Stimulated activated effector memory CD8-positive, alpha-beta T cell treated with anti-CD3 and anti-CD28 coated beads, Interleukin-12 subunit alpha, Interleukin-12 subunit beta, amount 100 ng/mL, for 72 hours (primary cell): ENCODE data around the gene HMGB4.

Experiments
- ATAC-seq: fragments of 150-1000 bp; cut with Tn5 transposase; 2 replicates; pipeline ENCODE4 v1.10.0; 2021
- DNase-seq, 2 donors: peaks; one replicate each; pipeline ENCODE4 v3.0.0; 2021 to 2022; ENCODE audit warnings: low spot score in 2 of 2
- H3K27ac Mint-ChIP-seq: one replicate; pipeline ENCODE4 v1.8.0; 2022; ENCODE audit warnings: mild to moderate bottlenecking, mixed read lengths
- H3K36me3 Mint-ChIP-seq: one replicate; pipeline ENCODE4 v1.8.0; 2022; ENCODE audit warnings: mild to moderate bottlenecking, mixed read lengths
- H3K4me1 Mint-ChIP-seq: one replicate; pipeline ENCODE4 v1.8.0; 2022; ENCODE audit warnings: mixed read lengths
- H3K4me3 Mint-ChIP-seq: one replicate; pipeline ENCODE4 v1.8.0; 2022; ENCODE audit warnings: mild to moderate bottlenecking, mixed read lengths
- H3K9me3 Mint-ChIP-seq: one replicate; pipeline ENCODE4 v1.8.0; 2022; ENCODE audit warnings: mixed read lengths

HMGB4 gene

DNA sequence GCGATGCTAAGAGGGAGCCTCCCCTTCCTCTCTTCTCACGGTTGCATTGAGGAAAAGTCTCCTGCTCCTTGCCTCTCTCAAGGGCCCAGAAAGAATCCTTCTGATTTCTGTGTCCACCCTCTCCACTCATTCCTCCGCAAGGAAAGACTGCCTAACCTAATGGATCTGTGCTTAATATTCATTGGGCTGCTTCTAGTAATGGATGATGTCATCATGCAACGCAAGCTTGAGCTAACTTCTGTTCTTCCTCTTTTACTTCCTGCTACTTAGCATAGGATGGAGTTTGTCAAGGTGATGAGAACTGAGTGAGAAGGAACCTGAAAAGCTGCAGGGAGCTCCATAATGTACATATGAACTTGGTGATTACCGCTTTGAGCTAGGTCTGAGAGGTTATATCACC, 35.2 kb upstream of the HMGB4 start:
- Mint-ChIP-seq H3K4me1 (no peaks in the 10 kb centered on the region), H3K4me3 (no peak overlapping the region), H3K36me3 (no peaks in the 10 kb centered on the region), H3K27ac (no peak overlapping the region), H3K9me3 (peaks cover 2% of the 10 kb centered on the region)
- no peak for ATAC-seq
- no peak for DNase-seq

DNA sequence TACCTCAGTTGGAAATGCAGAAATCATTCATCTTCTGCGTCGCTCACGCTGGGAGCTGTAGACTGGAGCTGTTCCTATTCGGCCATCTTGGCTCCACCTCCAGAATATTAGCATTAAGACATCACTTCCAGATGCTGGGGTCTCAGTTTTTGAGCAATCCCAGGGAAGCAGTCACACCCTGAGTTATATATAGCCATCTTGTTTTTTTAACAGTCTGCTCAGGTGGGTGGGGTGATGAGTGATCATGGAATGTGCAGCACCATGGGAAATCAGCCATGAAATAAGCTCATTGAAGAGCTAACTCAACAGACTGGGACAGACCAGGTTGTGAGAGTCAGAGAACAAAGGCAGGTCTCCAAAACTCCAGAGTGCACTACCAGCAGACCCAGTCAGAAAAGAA, 27.0 kb upstream of the HMGB4 start:
- H3K4me3 Mint-ChIP-seq: no peak overlapping the region
- H3K27ac Mint-ChIP-seq: no peak overlapping the region
- H3K9me3 Mint-ChIP-seq: no peaks in the 10 kb centered on the region
- no peak for ATAC-seq
- H3K4me1 Mint-ChIP-seq: no peaks in the 10 kb centered on the region
- H3K36me3 Mint-ChIP-seq: no peaks in the 10 kb centered on the region
- DNase-seq: no peak

DNA sequence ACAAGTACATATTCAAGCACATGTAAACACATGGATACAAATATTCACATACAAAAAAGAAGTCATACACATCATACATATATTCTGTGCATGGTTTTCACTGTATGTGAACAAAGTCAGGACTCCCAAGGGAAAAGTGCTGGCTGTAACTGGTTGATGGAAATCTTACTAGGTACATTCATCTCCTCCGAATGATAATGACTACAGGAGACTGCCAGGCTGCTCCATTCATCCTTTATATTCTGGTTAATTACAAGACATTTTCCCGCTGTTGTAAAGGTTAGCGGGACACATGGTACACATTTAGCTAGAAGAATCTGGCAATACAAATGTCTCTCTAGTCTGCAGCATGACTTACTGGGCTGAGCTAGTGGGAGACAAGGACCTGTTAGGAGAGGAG, 26.2 kb upstream of the HMGB4 start:
- Mint-ChIP-seq H3K36me3 (no peaks in the 10 kb centered on the region), H3K27ac (no peak overlapping the region), H3K4me1 (no peaks in the 10 kb centered on the region), H3K4me3 (no peak overlapping the region), H3K9me3 (no peaks in the 10 kb centered on the region)
- DNase-seq: no peak
- ATAC-seq: no peak

- Mint-ChIP-seq H3K4me1 (no peaks in the 10 kb centered on the region), H3K27ac (no peak overlapping the region), H3K9me3 (no peaks in the 10 kb centered on the region), H3K4me3 (no peak overlapping the region), H3K36me3 (no peaks in the 10 kb centered on the region)
- ATAC-seq (no peak), DNase-seq (no peak)
Observed at GRCh38 chr1:33841494-33841893, 22.4 kb upstream of the HMGB4 start.

DNA sequence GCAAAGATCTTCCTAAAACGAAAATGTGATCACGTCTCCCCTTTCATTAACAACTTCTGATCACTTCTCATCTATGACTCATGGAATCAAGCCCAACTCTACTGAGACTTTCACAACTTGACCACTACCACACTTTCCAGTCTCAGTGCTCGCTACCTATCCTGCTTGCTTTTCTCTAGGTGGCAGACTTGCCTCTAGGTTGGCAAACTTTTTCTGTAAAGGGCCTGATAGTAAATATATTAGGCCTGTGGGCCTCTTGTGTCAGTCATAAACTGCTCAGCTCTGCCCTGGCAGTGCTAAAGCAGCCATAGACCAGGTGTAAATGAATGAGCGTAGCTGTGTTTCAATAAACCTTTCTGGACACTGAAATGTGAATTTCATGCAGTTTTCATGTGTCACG, 21.5 kb upstream of the HMGB4 start:
- Mint-ChIP-seq H3K27ac (no peak overlapping the region), H3K36me3 (no peaks in the 10 kb centered on the region), H3K4me3 (no peak overlapping the region), H3K4me1 (no peaks in the 10 kb centered on the region), H3K9me3 (no peaks in the 10 kb centered on the region)
- ATAC-seq: no peak
- DNase-seq: no peak

- Mint-ChIP-seq H3K9me3 (no peaks in the 10 kb centered on the region), H3K27ac (no peak overlapping the region), H3K4me1 (no peaks in the 10 kb centered on the region), H3K4me3 (no peak overlapping the region), H3K36me3 (no peaks in the 10 kb centered on the region)
- ATAC-seq (no peak), DNase-seq (no peak)
Observed at GRCh38 chr1:33844166-33844565, 19.7 kb upstream of the HMGB4 start.

GRCh38 chr1:33846861-33847260, 17.0 kb upstream of the HMGB4 start:
- Mint-ChIP-seq H3K9me3 (no peaks in the 10 kb centered on the region), H3K36me3 (no peaks in the 10 kb centered on the region), H3K4me1 (no peaks in the 10 kb centered on the region), H3K4me3 (no peak overlapping the region), H3K27ac (no peak overlapping the region)
- ATAC-seq (peak; percentile 20), DNase-seq (no peak)

DNA sequence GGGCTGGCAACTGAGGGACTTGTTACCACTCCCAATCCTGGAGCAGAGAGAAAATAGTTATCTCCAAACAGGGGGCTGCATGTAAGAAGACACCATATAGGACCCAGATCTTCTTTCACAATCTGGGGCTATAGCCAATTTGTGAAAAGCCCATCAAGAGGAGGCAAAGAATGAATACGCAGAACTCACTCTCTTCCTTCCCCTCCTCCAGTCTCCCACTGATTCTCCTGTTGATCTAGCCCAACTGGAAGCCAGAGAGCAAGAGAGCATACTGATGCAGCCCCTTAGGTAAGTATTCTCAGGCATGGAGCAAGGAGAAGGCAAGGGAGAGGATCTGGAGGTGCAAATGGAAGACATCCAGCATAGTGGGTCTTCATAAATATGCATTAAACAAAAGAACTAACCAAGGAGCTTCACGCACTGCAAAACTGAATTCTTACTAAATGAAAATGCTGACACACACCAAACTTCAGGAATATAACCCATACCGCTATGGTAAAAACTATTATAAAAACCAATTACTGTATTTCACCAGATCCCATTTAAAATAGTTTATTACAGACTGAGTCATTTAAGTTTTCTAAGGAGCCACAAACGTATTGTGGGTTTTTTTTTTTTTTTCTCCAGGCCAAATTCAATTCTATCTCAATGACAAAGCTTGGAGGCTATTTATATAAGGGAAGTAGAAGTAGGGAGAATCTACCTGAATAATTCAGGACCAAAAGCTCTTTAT, 15.5 kb upstream of the HMGB4 start:
- ATAC-seq: no peak
- H3K4me3 Mint-ChIP-seq: no peak overlapping the region

DNA sequence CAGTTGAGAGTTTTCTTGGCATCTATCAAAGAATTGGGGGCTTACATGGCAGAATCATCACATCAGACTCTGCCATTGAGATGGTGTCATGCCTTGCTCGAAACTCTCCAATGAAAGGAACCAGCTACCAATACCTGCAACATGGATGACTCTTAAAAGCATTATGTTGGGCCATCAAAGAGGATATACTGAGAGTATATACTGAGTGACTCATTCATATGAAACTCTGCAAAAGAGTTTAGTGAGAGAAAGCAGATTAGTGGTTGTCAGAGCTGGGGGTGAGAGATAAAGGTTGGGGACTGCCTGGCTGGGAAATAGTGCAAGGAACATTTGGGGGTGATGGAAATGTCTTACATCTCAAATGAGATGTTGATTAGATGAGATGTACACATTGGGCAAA, 14.7 kb upstream of the HMGB4 start:
- no peaks in the 10 kb centered on the region for H3K9me3 Mint-ChIP-seq
- no peak overlapping the region for H3K4me3 Mint-ChIP-seq
- ATAC-seq (peak; percentile 38), DNase-seq (no peak)
- no peaks in the 10 kb centered on the region for H3K4me1 Mint-ChIP-seq
- H3K27ac Mint-ChIP-seq: no peak overlapping the region
- no peaks in the 10 kb centered on the region for H3K36me3 Mint-ChIP-seq

More for the DNA sequence above, 15.5 kb upstream of the HMGB4 start:
- Mint-ChIP-seq H3K27ac (no peak overlapping the region), H3K9me3 (no peaks in the 10 kb centered on the region), H3K4me1 (no peaks in the 10 kb centered on the region), H3K36me3 (no peaks in the 10 kb centered on the region)
- no peak for DNase-seq

- Mint-ChIP-seq H3K36me3 (no peaks in the 10 kb centered on the region), H3K4me1 (no peaks in the 10 kb centered on the region), H3K27ac (no peak overlapping the region), H3K9me3 (no peaks in the 10 kb centered on the region), H3K4me3 (no peak overlapping the region)
- ATAC-seq (no peak), DNase-seq (no peak)
Observed at GRCh38 chr1:33850481-33850880, 13.4 kb upstream of the HMGB4 start.

GRCh38 chr1:33852711-33853110, 11.2 kb upstream of the HMGB4 start:
- H3K27ac Mint-ChIP-seq: no peak overlapping the region
- DNase-seq: no peak

DNA sequence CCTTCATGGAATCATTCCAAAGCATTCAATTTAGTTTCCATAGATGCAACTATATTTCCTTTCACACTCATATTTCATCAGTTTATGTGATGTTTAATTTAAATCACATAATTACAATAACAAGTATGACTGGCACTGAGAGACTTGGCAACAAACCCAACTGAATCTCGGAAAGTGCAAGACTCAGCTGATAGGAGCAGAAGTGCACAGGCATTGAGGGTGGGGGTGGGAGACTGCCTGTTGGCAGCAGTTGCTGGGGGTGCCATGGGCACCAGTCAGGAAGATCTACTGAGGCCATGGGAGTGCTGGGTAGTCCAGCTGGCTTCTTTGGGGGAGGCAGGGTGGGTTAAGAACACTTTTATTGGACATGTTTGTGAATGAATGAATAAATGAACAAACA, 10.4 kb upstream of the HMGB4 start:
- H3K4me1 Mint-ChIP-seq: no peaks in the 10 kb centered on the region
- no peaks in the 10 kb centered on the region for H3K9me3 Mint-ChIP-seq
- H3K36me3 Mint-ChIP-seq: no peaks in the 10 kb centered on the region

More at GRCh38 chr1:33852711-33853110, 11.2 kb upstream of the HMGB4 start:
- Mint-ChIP-seq H3K9me3 (no peaks in the 10 kb centered on the region), H3K36me3 (no peaks in the 10 kb centered on the region), H3K4me3 (no peak overlapping the region), H3K4me1 (no peaks in the 10 kb centered on the region)
- ATAC-seq: no peak

GRCh38 chr1:33854091-33854490, 9.8 kb upstream of the HMGB4 start:
- no peak for ATAC-seq
- no peak overlapping the region for H3K27ac Mint-ChIP-seq
- DNase-seq: no peak
- no peak overlapping the region for H3K4me3 Mint-ChIP-seq
- H3K4me1 Mint-ChIP-seq: no peaks in the 10 kb centered on the region
- H3K9me3 Mint-ChIP-seq: no peaks in the 10 kb centered on the region
- no peaks in the 10 kb centered on the region for H3K36me3 Mint-ChIP-seq

More for the DNA sequence above, 10.4 kb upstream of the HMGB4 start:
- DNase-seq (no peak), ATAC-seq (no peak)
- Mint-ChIP-seq H3K4me3 (no peak overlapping the region), H3K27ac (no peak overlapping the region)

- H3K36me3 Mint-ChIP-seq: no peaks in the 10 kb centered on the region
- ATAC-seq: no peak
- H3K4me1 Mint-ChIP-seq: no peaks in the 10 kb centered on the region
- no peaks in the 10 kb centered on the region for H3K9me3 Mint-ChIP-seq
- no peak overlapping the region for H3K4me3 Mint-ChIP-seq
- no peak overlapping the region for H3K27ac Mint-ChIP-seq
- no peak for DNase-seq
Observed at GRCh38 chr1:33860671-33861070, 3.2 kb upstream of the HMGB4 start.

GRCh38 chr1:33864460-33865389, 846 bp downstream of the HMGB4 start:
- Mint-ChIP-seq H3K36me3 (no peaks in the 10 kb centered on the region), H3K9me3 (no peaks in the 10 kb centered on the region)

DNA sequence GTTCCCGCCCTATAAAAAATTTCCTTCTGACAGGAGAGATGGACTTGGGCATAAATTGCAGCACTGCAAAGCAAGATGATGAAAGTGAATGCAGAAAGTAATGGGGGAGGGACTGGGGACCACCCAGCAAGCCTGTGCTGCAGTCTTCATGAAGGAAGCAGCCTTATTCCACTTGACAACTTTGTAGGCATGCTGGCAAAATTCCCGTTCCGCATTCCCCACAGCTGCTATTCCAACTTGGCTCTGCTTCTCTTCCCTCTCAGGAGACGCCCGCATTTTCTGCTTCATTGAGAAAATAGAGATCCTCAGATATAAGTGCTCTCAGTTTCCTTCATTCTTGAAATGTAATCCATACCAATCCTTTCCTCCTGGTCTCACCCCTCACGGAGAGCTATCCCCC, 2.4 kb downstream of the HMGB4 start:
- DNase-seq (no peak), ATAC-seq (no peak)
- H3K4me3 Mint-ChIP-seq: no peak overlapping the region
- no peaks in the 10 kb centered on the region for H3K9me3 Mint-ChIP-seq
- H3K36me3 Mint-ChIP-seq: no peaks in the 10 kb centered on the region
- H3K4me1 Mint-ChIP-seq: peaks cover 8% of the 10 kb centered on the region
- no peak overlapping the region for H3K27ac Mint-ChIP-seq

More at GRCh38 chr1:33864460-33865389, 846 bp downstream of the HMGB4 start:
- H3K27ac Mint-ChIP-seq: no peak overlapping the region
- H3K4me1 Mint-ChIP-seq: peaks cover 8% of the 10 kb centered on the region
- no peak overlapping the region for H3K4me3 Mint-ChIP-seq
- no peak for DNase-seq
- no peak for ATAC-seq
